HepG2 (cell line): ENCODE data around the gene CCDC6.

ENCODE experiments used
- CEBPB ChIP-seq: IDR thresholded peaks from 2 replicates; pipeline ENCODE4 v1.6.1; 2011; ENCODE audit warnings: low read depth, low read length, improper control_type of control experiment, borderline replicate concordance
- MXI1 ChIP-seq: IDR thresholded peaks from 3 replicates; pipeline ENCODE4 v1.6.1; 2012; ENCODE audit warnings: low read depth, low read length, inconsistent platforms, borderline replicate concordance
- NFYC ChIP-seq: IDR thresholded peaks from 2 replicates; pipeline ENCODE4 v1.6.1; 2016; ENCODE audit warnings: missing genetic modification reagents, missing compliant biosample characterization
- POLR2G ChIP-seq: fragments of 200-400 bp; formaldehyde crosslinking; IDR thresholded peaks from 2 replicates; pipeline ENCODE4 v1.6.1; 2018; ENCODE audit warnings: mild to moderate bottlenecking, low read depth, low read length, moderate library complexity
- SMAD3 ChIP-seq: sonication (generic); formaldehyde crosslinking; IDR thresholded peaks from 2 replicates; pipeline ENCODE4 v1.4.0; 2020; ENCODE audit warnings: missing genetic modification reagents
- ZFAT ChIP-seq: sonication (generic); formaldehyde crosslinking; conservative IDR thresholded peaks from 2 replicates; pipeline ENCODE4 v1.8.1; 2023; ENCODE audit warnings: missing genetic modification reagents, inconsistent platforms
- ZNF784 ChIP-seq: sonication (generic); formaldehyde crosslinking; IDR thresholded peaks from 2 replicates; pipeline ENCODE4 v1.5.1; 2020; ENCODE audit warnings: missing genetic modification reagents, mild to moderate bottlenecking, borderline replicate concordance

- TF ChIP-seq ZNF784 (CRISPR knock-in tag), result no peak
- TF ChIP-seq MXI1, result no peak
- TF ChIP-seq SMAD3 (CRISPR knock-in tag), result no peak
- no peak for TF ChIP-seq NFYC (CRISPR knock-in tag)
- no peak for TF ChIP-seq POLR2G
- no peak for TF ChIP-seq CEBPB
- no peak for TF ChIP-seq ZFAT (CRISPR knock-in tag)
These were observed 51.8 kb downstream of the CCDC6 start for GRCh38 chr10:59854571-59854970.
